ENCODE results near the gene PRRG2.

PRRG2 gene

GRCh38 chr19:49558591-49558990, 22.5 kb upstream of the PRRG2 start:
- ATAC-seq (ENCODE audit: insufficient read depth, low read depth) (no peak), DNase-seq (no peak)
- no peaks in the 10 kb centered on the region for H3K4me1 ChIP-seq (ENCODE audit: insufficient read depth, low read length)
- H4K20me1 ChIP-seq (ENCODE audit: insufficient read depth, low read length) = peaks cover 9% of the 10 kb centered on the region; the same call in 1 of the 2 replicates
- peaks cover 8% of the 10 kb centered on the region for H3K79me2 ChIP-seq (ENCODE audit: insufficient read depth, low read length)
- no peak overlapping the region for H3K27ac ChIP-seq (ENCODE audit: low read length)
- H3K4me3 ChIP-seq (ENCODE audit: low read depth in 1 of 2, low read length in 2 of 2) = no peak overlapping the region
- H3K9me3 ChIP-seq (ENCODE audit: insufficient read depth, low read length, severe bottlenecking) = no peaks in the 10 kb centered on the region
- no peak overlapping the region for H2AFZ ChIP-seq (ENCODE audit: low read depth, low read length)
- H3K27me3 ChIP-seq (ENCODE audit: insufficient read depth, low read length, poor library complexity) = no peaks in the 10 kb centered on the region
- no peak for TF ChIP-seq EZH2 (IDR thresholded peaks at IDR 0.05; ENCODE audit: borderline replicate concordance, low read depth, low read length, severe bottlenecking)
- TF ChIP-seq, protein P1, sequence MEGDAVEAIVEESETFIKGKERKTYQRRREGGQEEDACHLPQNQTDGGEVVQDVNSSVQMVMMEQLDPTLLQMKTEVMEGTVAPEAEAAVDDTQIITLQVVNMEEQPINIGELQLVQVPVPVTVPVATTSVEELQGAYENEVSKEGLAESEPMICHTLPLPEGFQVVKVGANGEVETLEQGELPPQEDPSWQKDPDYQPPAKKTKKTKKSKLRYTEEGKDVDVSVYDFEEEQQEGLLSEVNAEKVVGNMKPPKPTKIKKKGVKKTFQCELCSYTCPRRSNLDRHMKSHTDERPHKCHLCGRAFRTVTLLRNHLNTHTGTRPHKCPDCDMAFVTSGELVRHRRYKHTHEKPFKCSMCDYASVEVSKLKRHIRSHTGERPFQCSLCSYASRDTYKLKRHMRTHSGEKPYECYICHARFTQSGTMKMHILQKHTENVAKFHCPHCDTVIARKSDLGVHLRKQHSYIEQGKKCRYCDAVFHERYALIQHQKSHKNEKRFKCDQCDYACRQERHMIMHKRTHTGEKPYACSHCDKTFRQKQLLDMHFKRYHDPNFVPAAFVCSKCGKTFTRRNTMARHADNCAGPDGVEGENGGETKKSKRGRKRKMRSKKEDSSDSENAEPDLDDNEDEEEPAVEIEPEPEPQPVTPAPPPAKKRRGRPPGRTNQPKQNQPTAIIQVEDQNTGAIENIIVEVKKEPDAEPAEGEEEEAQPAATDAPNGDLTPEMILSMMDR (IDR thresholded peaks at IDR 0.05; ENCODE audit: borderline replicate concordance, extremely low read depth, low read length, poor library complexity, severe bottlenecking) = no peak
- peaks cover 51% of the 10 kb centered on the region for H3K36me3 ChIP-seq (ENCODE audit: insufficient read depth, low read length)
- no peak overlapping the region for H3K4me2 ChIP-seq (ENCODE audit: insufficient read depth, low read length)
- H3K9ac ChIP-seq (ENCODE audit: low read depth, low read length) = no peak overlapping the region

GRCh38 chr19:49559443-49559842, 21.7 kb upstream of the PRRG2 start:
- H3K4me2 ChIP-seq (ENCODE audit: insufficient read depth, low read length) = no peak overlapping the region
- H3K79me2 ChIP-seq (ENCODE audit: insufficient read depth, low read length) = peaks cover 14% of the 10 kb centered on the region
- no peak overlapping the region for H3K27ac ChIP-seq (ENCODE audit: low read length)
- no peak overlapping the region for H2AFZ ChIP-seq (ENCODE audit: low read depth, low read length)
- H3K9ac ChIP-seq (ENCODE audit: low read depth, low read length) = no peak overlapping the region
- H4K20me1 ChIP-seq (ENCODE audit: insufficient read depth, low read length) = peaks cover 9% of the 10 kb centered on the region; the same call in 1 of the 2 replicates
- no peak for TF ChIP-seq EZH2 (IDR thresholded peaks at IDR 0.05; ENCODE audit: borderline replicate concordance, low read depth, low read length, severe bottlenecking)
- TF ChIP-seq, protein P1 (IDR thresholded peaks at IDR 0.05; ENCODE audit: borderline replicate concordance, extremely low read depth, low read length, poor library complexity, severe bottlenecking) = no peak
- ATAC-seq (ENCODE audit: insufficient read depth, low read depth) (no peak), DNase-seq (no peak)
- no peaks in the 10 kb centered on the region for H3K9me3 ChIP-seq (ENCODE audit: insufficient read depth, low read length, severe bottlenecking)
- no peaks in the 10 kb centered on the region for H3K4me1 ChIP-seq (ENCODE audit: insufficient read depth, low read length)
- no peak overlapping the region for H3K4me3 ChIP-seq (ENCODE audit: low read depth in 1 of 2, low read length in 2 of 2)
- H3K36me3 ChIP-seq (ENCODE audit: insufficient read depth, low read length) = peaks cover 52% of the 10 kb centered on the region
- H3K27me3 ChIP-seq (ENCODE audit: insufficient read depth, low read length, poor library complexity) = no peaks in the 10 kb centered on the region

DNA sequence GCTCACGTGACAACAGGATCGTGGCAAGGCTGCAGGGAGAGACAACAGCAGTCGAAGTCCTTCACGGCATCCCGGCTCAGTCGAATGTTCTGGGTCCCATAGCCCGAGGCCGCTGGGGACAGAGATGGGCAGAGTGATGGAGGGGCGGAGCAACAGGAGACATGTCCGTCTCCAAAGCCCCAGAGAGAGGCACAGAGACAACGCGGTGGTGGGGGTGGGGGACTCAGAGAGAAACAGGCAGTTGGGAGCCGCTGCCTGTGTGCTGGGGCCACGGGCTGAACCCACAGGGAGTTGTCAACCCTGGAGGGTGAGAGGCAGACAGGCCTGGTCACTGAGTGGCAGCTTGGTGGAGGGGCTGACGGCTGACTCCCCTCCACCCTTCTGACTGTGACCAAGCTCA, 21.2 kb upstream of the PRRG2 start:
- H3K79me2 ChIP-seq (ENCODE audit: insufficient read depth, low read length) = peaks cover 19% of the 10 kb centered on the region
- no peak overlapping the region; the same call in 1 of the 2 replicates for H3K27ac ChIP-seq (ENCODE audit: low read length)
- no peak overlapping the region for H3K4me2 ChIP-seq (ENCODE audit: insufficient read depth, low read length)
- ATAC-seq (ENCODE audit: insufficient read depth, low read depth) (no peak), DNase-seq (no peak)
- no peak overlapping the region for H2AFZ ChIP-seq (ENCODE audit: low read depth, low read length)
- H3K9me3 ChIP-seq (ENCODE audit: insufficient read depth, low read length, severe bottlenecking) = no peaks in the 10 kb centered on the region
- no peak overlapping the region for H3K4me3 ChIP-seq (ENCODE audit: low read depth in 1 of 2, low read length in 2 of 2)
- peaks cover 52% of the 10 kb centered on the region for H3K36me3 ChIP-seq (ENCODE audit: insufficient read depth, low read length)
- H3K9ac ChIP-seq (ENCODE audit: low read depth, low read length) = no peak overlapping the region
- no peaks in the 10 kb centered on the region for H3K27me3 ChIP-seq (ENCODE audit: insufficient read depth, low read length, poor library complexity)
- TF ChIP-seq, protein P1 (IDR thresholded peaks at IDR 0.05; ENCODE audit: borderline replicate concordance, extremely low read depth, low read length, poor library complexity, severe bottlenecking) = no peak
- no peak for TF ChIP-seq EZH2 (IDR thresholded peaks at IDR 0.05; ENCODE audit: borderline replicate concordance, low read depth, low read length, severe bottlenecking)
- peaks cover 14% of the 10 kb centered on the region; the same call in 1 of the 2 replicates for H4K20me1 ChIP-seq (ENCODE audit: insufficient read depth, low read length)
- no peaks in the 10 kb centered on the region for H3K4me1 ChIP-seq (ENCODE audit: insufficient read depth, low read length)

Data from DND-41 (cell line).